HG03378 (cell line): ENCODE data around the gene SLC50A1.
A peak's percentile ranks its signal among the peaks of the same experiment; 100 is the strongest.

ENCODE experiments used
- ATAC-seq: cut with Tn5 transposase; IDR thresholded peaks from one replicate; pipeline ENCODE4 v1.9.1; 2021; ENCODE audit warnings: mild to moderate bottlenecking, moderate library complexity; ENCODE audit not compliant: unreplicated experiment

The SLC50A1 gene

GRCh38 chr1:155169541-155169940 lies 33.9 kb downstream of the SLC50A1 start:
- ATAC-seq: no peak

GRCh38 chr1:155170101-155170785 lies 34.6 kb downstream of the SLC50A1 start:
- no peak for ATAC-seq

GRCh38 chr1:155170806-155171205 lies 35.2 kb downstream of the SLC50A1 start:
- ATAC-seq: no peak

- ATAC-seq: peak; percentile 7
These were observed 36.4 kb downstream of the SLC50A1 start for GRCh38 chr1:155171836-155172731.

- peak; percentile 61 for ATAC-seq
These were observed 37.3 kb downstream of the SLC50A1 start, which contains the start of gene KRTCAP2 for GRCh38 chr1:155172732-155173477. KRTCAP2 (minus strand) TSS chr1:155173304; CDS start chr1:155173224, 80 bp downstream.

GRCh38 chr1:155173478-155174323 lies 38.0 kb downstream of the SLC50A1 start, which contains the start of gene TRIM46:
TRIM46 (plus strand) TSS chr1:155173849; CDS start chr1:155173967, 118 bp downstream.
- ATAC-seq: no peak

GRCh38 chr1:155174324-155175280 lies 39.0 kb downstream of the SLC50A1 start:
- no peak for ATAC-seq

- ATAC-seq: no peak
These were observed 39.8 kb downstream of the SLC50A1 start for GRCh38 chr1:155175281-155175926.

- no peak for ATAC-seq
These were observed 40.3 kb downstream of the SLC50A1 start for GRCh38 chr1:155175927-155176371.

GRCh38 chr1:155176544-155177071 lies 41.0 kb downstream of the SLC50A1 start:
- ATAC-seq: no peak

- no peak for ATAC-seq
These were observed 41.7 kb downstream of the SLC50A1 start for GRCh38 chr1:155177192-155177917.

- no peak for ATAC-seq
These were observed 42.2 kb downstream of the SLC50A1 start for GRCh38 chr1:155177918-155178281.

GRCh38 chr1:155178441-155179111 lies 42.9 kb downstream of the SLC50A1 start:
- no peak for ATAC-seq

- ATAC-seq: no peak
These were observed 43.7 kb downstream of the SLC50A1 start for GRCh38 chr1:155179112-155180031.

- ATAC-seq: no peak
These were observed 45.9 kb downstream of the SLC50A1 start for GRCh38 chr1:155181371-155182051.
